Upper lobe of left lung (tissue), 4 donors: Measurements from ENCODE around the gene MT1HL1.
"Not testable (repeated sequence)": the region's sequence is repeated elsewhere in the genome, so short reads cannot be mapped to it uniquely, and the experiment has no call there.

Experiments used
- CTCF ChIP-seq, 6 experiments: fragments of 450-650 bp in 4 of 6; fragments of 200-600 bp in 2 of 6; sonication (generic) in 2 of 6; IDR thresholded peaks; one replicate each; pipeline ENCODE4 v1.5.1; 2016 to 2019; ENCODE audit warnings: antibody characterized with exemption in 6 of 6
- POLR2A ChIP-seq, 4 donors: fragments of 450-650 bp; IDR thresholded peaks; one replicate each; pipeline ENCODE4 v1.5.1; 2016 to 2017; ENCODE audit warnings: antibody characterized with exemption in 4 of 4, mild to moderate bottlenecking in 2 of 4
- POLR2AphosphoS5 ChIP-seq, 2 donors: sonication (generic); formaldehyde crosslinking; IDR thresholded peaks; one replicate each; pipeline ENCODE4 v1.5.1; 2017; ENCODE audit warnings: antibody characterized with exemption in 2 of 2

- TF ChIP-seq CTCF, POLR2AphosphoS5, POLR2A (IDR thresholded peaks at IDR 0.05): not testable (repeated sequence)
These were observed 30.2 kb downstream of the MT1HL1 start for GRCh38 chr1:236974025-236974424.
